ENCODE results near the gene JPT2. TPM values are rescaled to one million over a fixed set of nuclear protein-coding genes. Genes with fewer than 3 reads are reported as not detected.

JPT2 gene
- total and polyA plus RNA-seq, 4 experiments from 2014 or later: 4.8 to 43.1 (median 24.4) TPM

- Mint-ChIP-seq H3K36me3 (peaks cover 19 to 40% of the 10 kb centered on the region in 2 donors), H3K4me1 (no peaks in the 10 kb centered on the region), H3K27ac (no peak overlapping the region), H3K9me3 (no peaks in the 10 kb centered on the region), H3K4me3 (no peak overlapping the region), H3K27me3 (no peaks in the 10 kb centered on the region)
- Histone ChIP-seq H3K4me3 (ENCODE audit: low read length in 2 of 2) (no peak overlapping the region), H3K4me1 (ENCODE audit: insufficient read depth, low read length) (no peaks in the 10 kb centered on the region), H3K9me3 (ENCODE audit: control insufficient read depth in 1 of 2, low read length in 2 of 2) (no peaks in the 10 kb centered on the region), H3K27me3 (ENCODE audit: insufficient read depth, low read length) (no peaks in the 10 kb centered on the region), H3K27ac (ENCODE audit: low read depth, low read length) (no peak overlapping the region), H3K36me3 (ENCODE audit: insufficient read depth, low read length) (peaks cover 51% of the 10 kb centered on the region)
- ChIA-PET CTCF (ENCODE audit: partially characterized antibody) (no interaction called here), POLR2A (ENCODE audit: partially characterized antibody) (interaction anchor here (1.3 kb wide), 1 partner anchor 26 kb away, joined by 7 read pairs; the partner anchor contains the start of gene NME3)
- intact Hi-C loops (cut with micrococcal nuclease): no loop called here
- DNase-seq: peak in 1 of 5 donors; percentile 9
These were observed 67.3 kb downstream of the JPT2 start for GRCh38 chr16:1745181-1745899.

GRCh38 chr16:1745900-1746692 lies 68.0 kb downstream of the JPT2 start:
- peaks cover 48% of the 10 kb centered on the region for H3K36me3 ChIP-seq (ENCODE audit: insufficient read depth, low read length)
- no peak overlapping the region for H3K4me3 Mint-ChIP-seq

GRCh38 chr16:1746693-1747195 lies 68.7 kb downstream of the JPT2 start:
- H3K4me1 ChIP-seq (ENCODE audit: insufficient read depth, low read length): no peaks in the 10 kb centered on the region
- no peak overlapping the region for H3K27ac ChIP-seq (ENCODE audit: low read depth, low read length)
- no peak overlapping the region for H3K4me3 Mint-ChIP-seq
- H3K36me3 Mint-ChIP-seq: peaks cover 24 to 45% of the 10 kb centered on the region in 2 donors
- H3K27me3 ChIP-seq (ENCODE audit: insufficient read depth, low read length): no peaks in the 10 kb centered on the region
- H3K9me3 ChIP-seq (ENCODE audit: control insufficient read depth in 1 of 2, low read length in 2 of 2): no peaks in the 10 kb centered on the region
- intact Hi-C loops (cut with micrococcal nuclease): no loop called here
- H3K4me1 Mint-ChIP-seq: no peaks in the 10 kb centered on the region
- H3K36me3 ChIP-seq (ENCODE audit: insufficient read depth, low read length): peaks cover 53% of the 10 kb centered on the region
- DNase-seq: peak in 1 of 5 donors; percentile 35
- H3K27ac Mint-ChIP-seq: no peak overlapping the region
- H3K27me3 Mint-ChIP-seq: no peaks in the 10 kb centered on the region
- ChIA-PET CTCF (ENCODE audit: partially characterized antibody) (no interaction called here), POLR2A (ENCODE audit: partially characterized antibody) (interaction anchor here (1.3 kb wide), 1 partner anchor 25 kb away, joined by 7 read pairs; the partner anchor contains the start of gene NME3)
- H3K4me3 ChIP-seq (ENCODE audit: low read length in 2 of 2): no peak overlapping the region
- no peaks in the 10 kb centered on the region for H3K9me3 Mint-ChIP-seq

More at GRCh38 chr16:1745900-1746692, 68.0 kb downstream of the JPT2 start:
- Histone ChIP-seq H3K4me1 (ENCODE audit: insufficient read depth, low read length) (no peaks in the 10 kb centered on the region), H3K9me3 (ENCODE audit: control insufficient read depth in 1 of 2, low read length in 2 of 2) (no peaks in the 10 kb centered on the region), H3K27me3 (ENCODE audit: insufficient read depth, low read length) (no peaks in the 10 kb centered on the region), H3K27ac (ENCODE audit: low read depth, low read length) (no peak overlapping the region), H3K4me3 (ENCODE audit: low read length in 2 of 2) (no peak overlapping the region)
- H3K27me3 Mint-ChIP-seq: no peaks in the 10 kb centered on the region
- peak overlapping the region in 1 of 7 donors; percentile 17 for H3K27ac Mint-ChIP-seq
- ChIA-PET POLR2A (ENCODE audit: partially characterized antibody) (interaction anchor here (1.3 kb wide), 1 partner anchor 25 kb away, joined by 7 read pairs; the partner anchor contains the start of gene NME3), CTCF (ENCODE audit: partially characterized antibody) (no interaction called here)
- intact Hi-C loops (cut with micrococcal nuclease): no loop called here
- no peaks in the 10 kb centered on the region for H3K9me3 Mint-ChIP-seq
- peak in 1 of 5 donors; percentile 9 for DNase-seq
- peaks cover 19 to 40% of the 10 kb centered on the region in 2 donors for H3K36me3 Mint-ChIP-seq
- H3K4me1 Mint-ChIP-seq: no peaks in the 10 kb centered on the region

GRCh38 chr16:1747934-1748333 lies 69.9 kb downstream of the JPT2 start:
- H3K36me3 ChIP-seq (ENCODE audit: insufficient read depth, low read length): peaks cover 61% of the 10 kb centered on the region
- H3K9me3 ChIP-seq (ENCODE audit: control insufficient read depth in 1 of 2, low read length in 2 of 2): no peaks in the 10 kb centered on the region
- Mint-ChIP-seq H3K4me3 (no peak overlapping the region), H3K36me3 (peaks cover 27 to 52% of the 10 kb centered on the region in 2 donors), H3K4me1 (no peaks in the 10 kb centered on the region), H3K27me3 (no peaks in the 10 kb centered on the region), H3K9me3 (no peaks in the 10 kb centered on the region), H3K27ac (no peak overlapping the region)
- H3K27ac ChIP-seq (ENCODE audit: low read depth, low read length): no peak overlapping the region
- no peaks in the 10 kb centered on the region for H3K4me1 ChIP-seq (ENCODE audit: insufficient read depth, low read length)
- H3K27me3 ChIP-seq (ENCODE audit: insufficient read depth, low read length): no peaks in the 10 kb centered on the region
- no peak overlapping the region for H3K4me3 ChIP-seq (ENCODE audit: low read length in 2 of 2)
- no peak for DNase-seq
- ChIA-PET POLR2A (ENCODE audit: partially characterized antibody) (interaction anchor here (0.6 kb wide), 1 partner anchor 53 kb away, joined by 3 read pairs; no protein-coding TSS in a partner anchor), CTCF (ENCODE audit: partially characterized antibody) (no interaction called here)
- intact Hi-C loops (cut with micrococcal nuclease): no loop called here

- DNase-seq: peak in 1 of 5 donors; percentile 31
- Mint-ChIP-seq H3K4me3 (no peak overlapping the region), H3K27me3 (no peaks in the 10 kb centered on the region), H3K9me3 (no peaks in the 10 kb centered on the region), H3K4me1 (no peaks in the 10 kb centered on the region), H3K27ac (no peak overlapping the region), H3K36me3 (peaks cover 26 to 54% of the 10 kb centered on the region in 2 donors)
- Histone ChIP-seq H3K36me3 (ENCODE audit: insufficient read depth, low read length) (peaks cover 49% of the 10 kb centered on the region), H3K4me3 (ENCODE audit: low read length in 2 of 2) (no peak overlapping the region), H3K9me3 (ENCODE audit: control insufficient read depth in 1 of 2, low read length in 2 of 2) (no peaks in the 10 kb centered on the region), H3K27ac (ENCODE audit: low read depth, low read length) (no peak overlapping the region), H3K27me3 (ENCODE audit: insufficient read depth, low read length) (no peaks in the 10 kb centered on the region), H3K4me1 (ENCODE audit: insufficient read depth, low read length) (no peaks in the 10 kb centered on the region)
- POLR2A ChIA-PET (ENCODE audit: partially characterized antibody): interaction anchor here (0.6 kb wide), 1 partner anchor 274 kb away, joined by 3 read pairs; no protein-coding TSS in a partner anchor
- CTCF ChIA-PET (ENCODE audit: partially characterized antibody): no interaction called here
- intact Hi-C loops (cut with micrococcal nuclease): no loop called here
These were observed 71.4 kb downstream of the JPT2 start for GRCh38 chr16:1749152-1750117.

Data from CD4-positive, alpha-beta memory T cell (primary cell).